ENCODE results near the gene NOS3. TPM values are rescaled to one million over a fixed set of nuclear protein-coding genes. Genes with fewer than 3 reads are reported as not detected.

Gene NOS3
- total RNA-seq, 3 donors from 2014 or later (not counting 1 experiment from before 2014, with no cell fraction given), result 2.6 to 5.9 (median 3.8) TPM

- no peaks in the 10 kb centered on the region for H3K9me3 Mint-ChIP-seq
- intact Hi-C loops (cut with micrococcal nuclease), result no loop called here
- H3K4me3 Mint-ChIP-seq, result no peak overlapping the region
- H3K4me1 Mint-ChIP-seq, result peaks cover 2 to 4% of the 10 kb centered on the region in 2 donors
- no peak overlapping the region for H3K27ac ChIP-seq (ENCODE audit: low read length)
- H3K27me3 ChIP-seq (ENCODE audit: control insufficient read depth, insufficient read depth, low read length), result no peaks in the 10 kb centered on the region
- H3K27me3 Mint-ChIP-seq (ENCODE audit: low read depth in 2 of 2), result no peaks in the 10 kb centered on the region
- no peaks in the 10 kb centered on the region for H3K9me3 ChIP-seq (ENCODE audit: control insufficient read depth, insufficient read depth, low read length)
- WGBS (ENCODE audit: insufficient coverage), result 89% methylated on average over 5 of the region's 5 CpGs
- no peak for DNase-seq
- no peak overlapping the region for H3K4me3 ChIP-seq (ENCODE audit: low read length)
- no peaks in the 10 kb centered on the region for H3K36me3 Mint-ChIP-seq
- H3K36me3 ChIP-seq (ENCODE audit: control insufficient read depth, insufficient read depth, low read length), result peaks cover 23% of the 10 kb centered on the region
- H3K4me1 ChIP-seq (ENCODE audit: control insufficient read depth, insufficient read depth, low read length), result peaks cover 6% of the 10 kb centered on the region
- ATAC-seq, result no peak
- H3K27ac Mint-ChIP-seq, result no peak overlapping the region
- TF ChIP-seq, protein P1, sequence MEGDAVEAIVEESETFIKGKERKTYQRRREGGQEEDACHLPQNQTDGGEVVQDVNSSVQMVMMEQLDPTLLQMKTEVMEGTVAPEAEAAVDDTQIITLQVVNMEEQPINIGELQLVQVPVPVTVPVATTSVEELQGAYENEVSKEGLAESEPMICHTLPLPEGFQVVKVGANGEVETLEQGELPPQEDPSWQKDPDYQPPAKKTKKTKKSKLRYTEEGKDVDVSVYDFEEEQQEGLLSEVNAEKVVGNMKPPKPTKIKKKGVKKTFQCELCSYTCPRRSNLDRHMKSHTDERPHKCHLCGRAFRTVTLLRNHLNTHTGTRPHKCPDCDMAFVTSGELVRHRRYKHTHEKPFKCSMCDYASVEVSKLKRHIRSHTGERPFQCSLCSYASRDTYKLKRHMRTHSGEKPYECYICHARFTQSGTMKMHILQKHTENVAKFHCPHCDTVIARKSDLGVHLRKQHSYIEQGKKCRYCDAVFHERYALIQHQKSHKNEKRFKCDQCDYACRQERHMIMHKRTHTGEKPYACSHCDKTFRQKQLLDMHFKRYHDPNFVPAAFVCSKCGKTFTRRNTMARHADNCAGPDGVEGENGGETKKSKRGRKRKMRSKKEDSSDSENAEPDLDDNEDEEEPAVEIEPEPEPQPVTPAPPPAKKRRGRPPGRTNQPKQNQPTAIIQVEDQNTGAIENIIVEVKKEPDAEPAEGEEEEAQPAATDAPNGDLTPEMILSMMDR (IDR thresholded peaks at IDR 0.05), result no peak
These were observed 43.0 kb downstream of the NOS3 start for GRCh38 chr7:151033864-151034249.

DNA sequence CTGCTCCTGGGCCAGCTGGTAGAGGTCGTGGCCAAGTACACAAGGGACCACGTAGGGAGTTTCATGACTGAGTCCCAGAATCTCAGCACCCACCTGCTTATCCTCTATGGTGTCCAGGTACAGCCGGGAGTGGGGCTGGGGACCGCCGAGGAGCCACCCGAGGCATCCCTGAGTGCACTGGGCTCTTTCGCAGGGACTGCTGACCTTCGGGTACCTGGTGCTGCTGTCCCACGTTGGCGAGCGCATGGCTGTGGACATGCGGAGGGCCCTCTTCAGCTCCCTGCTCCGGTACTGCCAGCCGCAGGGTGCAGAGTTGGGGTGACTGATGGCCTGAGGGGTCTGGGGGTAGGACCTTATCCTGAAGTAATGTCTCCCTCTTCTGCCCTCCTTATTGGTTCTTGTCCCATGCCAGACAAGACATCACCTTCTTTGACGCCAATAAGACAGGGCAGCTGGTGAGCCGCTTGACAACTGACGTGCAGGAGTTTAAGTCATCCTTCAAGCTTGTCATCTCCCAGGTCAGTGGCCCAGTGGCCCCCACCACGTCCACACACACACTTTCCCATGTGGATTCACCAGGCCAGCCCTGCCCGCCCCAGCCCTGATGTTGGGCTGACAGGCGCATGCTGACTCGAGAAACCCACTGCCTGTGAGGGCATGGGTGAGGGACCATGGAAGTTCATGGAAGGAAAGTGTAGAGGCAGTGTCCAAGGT is 43.7 kb downstream of the NOS3 start:
- intact Hi-C loops (cut with micrococcal nuclease), result no loop called here
- peaks cover 23% of the 10 kb centered on the region for H3K36me3 ChIP-seq (ENCODE audit: control insufficient read depth, insufficient read depth, low read length)

DNA sequence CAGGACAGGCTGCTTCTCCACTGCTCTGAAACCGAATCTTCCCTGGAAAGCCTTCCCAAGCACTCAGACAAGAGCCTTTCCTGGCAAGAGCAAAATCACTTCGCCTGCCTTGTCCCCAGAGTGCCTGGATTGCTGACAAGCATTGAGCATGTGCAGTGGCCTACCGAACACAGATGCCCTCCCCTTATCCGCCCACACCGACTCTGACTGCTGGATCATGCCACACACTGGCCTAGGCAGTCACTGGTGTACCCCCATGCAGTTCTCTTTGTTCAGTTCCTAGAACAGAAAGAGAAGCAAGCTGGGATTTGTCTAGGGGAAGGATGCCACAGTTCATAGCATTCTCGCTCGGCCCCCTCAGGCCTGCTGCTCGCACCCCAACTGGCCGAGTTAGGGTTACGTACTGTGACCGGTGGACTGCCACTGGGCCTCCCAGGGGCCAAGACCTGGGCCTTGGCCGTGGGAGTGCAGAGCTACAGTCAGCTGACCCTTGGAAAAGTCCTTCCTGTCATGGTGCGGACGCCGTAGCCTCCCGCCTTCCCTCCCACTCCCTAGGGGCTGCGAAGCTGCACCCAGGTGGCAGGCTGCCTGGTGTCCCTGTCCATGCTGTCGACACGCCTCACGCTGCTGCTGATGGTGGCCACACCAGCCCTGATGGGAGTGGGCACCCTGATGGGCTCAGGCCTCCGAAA is 44.4 kb downstream of the NOS3 start:
- Mint-ChIP-seq H3K27me3 (ENCODE audit: low read depth in 2 of 2) (no peaks in the 10 kb centered on the region), H3K27ac (no peak overlapping the region), H3K36me3 (no peaks in the 10 kb centered on the region), H3K9me3 (no peaks in the 10 kb centered on the region), H3K4me3 (no peak overlapping the region), H3K4me1 (peaks cover 9 to 12% of the 10 kb centered on the region in 2 donors)
- intact Hi-C loops (cut with micrococcal nuclease), result no loop called here
- no peaks in the 10 kb centered on the region for H3K9me3 ChIP-seq (ENCODE audit: control insufficient read depth, insufficient read depth, low read length)
- no peak for ATAC-seq
- DNase-seq, result no peak
- TF ChIP-seq, protein P1 (IDR thresholded peaks at IDR 0.05), result no peak
- H3K4me1 ChIP-seq (ENCODE audit: control insufficient read depth, insufficient read depth, low read length), result no peaks in the 10 kb centered on the region
- WGBS (ENCODE audit: insufficient coverage), result 95% methylated on average over 21 of the region's 21 CpGs
- no peak overlapping the region for H3K4me3 ChIP-seq (ENCODE audit: low read length)
- peaks cover 23% of the 10 kb centered on the region for H3K36me3 ChIP-seq (ENCODE audit: control insufficient read depth, insufficient read depth, low read length)
- no peak overlapping the region for H3K27ac ChIP-seq (ENCODE audit: low read length)
- H3K27me3 ChIP-seq (ENCODE audit: control insufficient read depth, insufficient read depth, low read length), result no peaks in the 10 kb centered on the region

More for the DNA sequence above, 43.7 kb downstream of the NOS3 start:
- Histone ChIP-seq H3K9me3 (ENCODE audit: control insufficient read depth, insufficient read depth, low read length) (no peaks in the 10 kb centered on the region), H3K4me3 (ENCODE audit: low read length) (no peak overlapping the region), H3K4me1 (ENCODE audit: control insufficient read depth, insufficient read depth, low read length) (no peaks in the 10 kb centered on the region), H3K27me3 (ENCODE audit: control insufficient read depth, insufficient read depth, low read length) (no peaks in the 10 kb centered on the region), H3K27ac (ENCODE audit: low read length) (no peak overlapping the region)
- DNase-seq (no peak), ATAC-seq (no peak)
- Mint-ChIP-seq H3K27me3 (ENCODE audit: low read depth in 2 of 2) (no peaks in the 10 kb centered on the region), H3K9me3 (no peaks in the 10 kb centered on the region), H3K36me3 (no peaks in the 10 kb centered on the region), H3K4me3 (no peak overlapping the region), H3K27ac (no peak overlapping the region), H3K4me1 (peaks cover 2 to 5% of the 10 kb centered on the region in 2 donors)
- WGBS (ENCODE audit: insufficient coverage), result 95% methylated on average over 21 of the region's 21 CpGs
- TF ChIP-seq, protein P1 (IDR thresholded peaks at IDR 0.05), result no peak
